LNCaP clone FGC (cell line): Measurements from ENCODE around the gene ZNF611.
"Not testable (repeated sequence)": the region's sequence is repeated elsewhere in the genome, so short reads cannot be mapped to it uniquely, and the experiment has no call there.

ENCODE experiments used
- DNase-seq: peaks from one replicate; pipeline ENCODE4 v3.0.0-alpha.2; 2011; ENCODE audit warnings: low read depth
- H3K4me3 ChIP-seq: 2 replicates; pipeline ENCODE4 v1.5.1; 2011; ENCODE audit warnings: mild to moderate bottlenecking, low read depth, low read length, control low read depth
- CTCF ChIP-seq: IDR thresholded peaks from 2 replicates; pipeline ENCODE4 v1.5.1; 2012; ENCODE audit warnings: mild to moderate bottlenecking; ENCODE audit not compliant: control insufficient read depth, insufficient read depth; ENCODE audit errors: extremely low read depth

ZNF611 gene

GRCh38 chr19:52724701-52725514, 9.9 kb downstream of the ZNF611 start:
- TF ChIP-seq CTCF, result no peak
- H3K4me3 ChIP-seq, result no peak overlapping the region
- DNase-seq, result no peak

- not testable (repeated sequence) for DNase-seq, H3K4me3 ChIP-seq
Observed at GRCh38 chr19:52723907-52724598, 10.8 kb downstream of the ZNF611 start.

- no peak for DNase-seq
- H3K4me3 ChIP-seq, result no peak overlapping the region
- no peak for TF ChIP-seq CTCF
Observed at GRCh38 chr19:52722062-52723003, 12.5 kb downstream of the ZNF611 start.

- H3K4me3 ChIP-seq, DNase-seq: not testable (repeated sequence)
Observed at GRCh38 chr19:52720541-52720940, 14.3 kb downstream of the ZNF611 start.

- TF ChIP-seq CTCF, result no peak
- no peak overlapping the region for H3K4me3 ChIP-seq
- no peak for DNase-seq
Observed at GRCh38 chr19:52716522-52716921, 18.3 kb downstream of the ZNF611 start.

- not testable (repeated sequence) for DNase-seq, H3K4me3 ChIP-seq
Observed at GRCh38 chr19:52715902-52716301, 18.9 kb downstream of the ZNF611 start.

GRCh38 chr19:52715330-52715729, 19.5 kb downstream of the ZNF611 start:
- DNase-seq, H3K4me3 ChIP-seq: not testable (repeated sequence)

GRCh38 chr19:52713051-52713450, 21.8 kb downstream of the ZNF611 start:
- not testable (repeated sequence) for DNase-seq, H3K4me3 ChIP-seq

GRCh38 chr19:52711661-52712060, 23.2 kb downstream of the ZNF611 start:
- DNase-seq, H3K4me3 ChIP-seq: not testable (repeated sequence)

- H3K4me3 ChIP-seq, result no peak overlapping the region
- TF ChIP-seq CTCF, result no peak
- no peak for DNase-seq
Observed at GRCh38 chr19:52710538-52710937, 24.3 kb downstream of the ZNF611 start.

GRCh38 chr19:52705615-52706014, 29.2 kb downstream of the ZNF611 start:
- H3K4me3 ChIP-seq, DNase-seq: not testable (repeated sequence)
